Measurements from ENCODE around the gene LRRC4C.

LRRC4C gene

DNA sequence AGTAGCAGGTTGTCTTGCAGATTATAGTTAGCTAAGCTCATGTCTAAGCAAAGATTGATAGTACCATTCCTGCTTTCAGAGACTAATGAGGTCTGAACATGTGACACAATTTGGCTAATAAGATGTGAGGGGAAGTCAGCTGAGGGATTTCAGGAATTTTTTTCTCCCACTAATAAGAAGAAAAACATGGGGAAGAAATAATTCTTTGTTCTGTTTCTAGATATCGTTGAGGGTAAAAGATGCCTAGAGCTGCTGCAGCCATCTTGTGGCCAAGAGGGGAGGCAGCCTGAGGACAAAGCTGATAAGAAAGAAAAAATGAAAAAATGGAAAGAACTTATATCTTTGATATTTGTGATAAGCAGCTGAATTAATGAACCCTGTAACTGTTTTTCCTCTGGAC is 1334.4 kb downstream of the LRRC4C start:
- peak; percentile 25 for DNase-seq (ENCODE audit: low spot score)
- no peak overlapping the region for H3K27ac ChIP-seq
- TF ChIP-seq, protein P1, sequence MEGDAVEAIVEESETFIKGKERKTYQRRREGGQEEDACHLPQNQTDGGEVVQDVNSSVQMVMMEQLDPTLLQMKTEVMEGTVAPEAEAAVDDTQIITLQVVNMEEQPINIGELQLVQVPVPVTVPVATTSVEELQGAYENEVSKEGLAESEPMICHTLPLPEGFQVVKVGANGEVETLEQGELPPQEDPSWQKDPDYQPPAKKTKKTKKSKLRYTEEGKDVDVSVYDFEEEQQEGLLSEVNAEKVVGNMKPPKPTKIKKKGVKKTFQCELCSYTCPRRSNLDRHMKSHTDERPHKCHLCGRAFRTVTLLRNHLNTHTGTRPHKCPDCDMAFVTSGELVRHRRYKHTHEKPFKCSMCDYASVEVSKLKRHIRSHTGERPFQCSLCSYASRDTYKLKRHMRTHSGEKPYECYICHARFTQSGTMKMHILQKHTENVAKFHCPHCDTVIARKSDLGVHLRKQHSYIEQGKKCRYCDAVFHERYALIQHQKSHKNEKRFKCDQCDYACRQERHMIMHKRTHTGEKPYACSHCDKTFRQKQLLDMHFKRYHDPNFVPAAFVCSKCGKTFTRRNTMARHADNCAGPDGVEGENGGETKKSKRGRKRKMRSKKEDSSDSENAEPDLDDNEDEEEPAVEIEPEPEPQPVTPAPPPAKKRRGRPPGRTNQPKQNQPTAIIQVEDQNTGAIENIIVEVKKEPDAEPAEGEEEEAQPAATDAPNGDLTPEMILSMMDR (conservative IDR thresholded peaks at IDR 0.05; ENCODE audit: low read depth), result peak; percentile 24; the same call in 1 of the 2 replicates
- ChIA-PET POLR2A (ENCODE audit: low non-redundant PET) (interaction anchor here (0.6 kb wide), 1 partner anchor 161 kb away, joined by 4 read pairs; no protein-coding TSS in a partner anchor), CTCF (interaction anchor here (0.6 kb wide), 2 partner anchors 169 to 246 kb away, joined by 3 to 7 read pairs; no protein-coding TSS in a partner anchor)

DNA sequence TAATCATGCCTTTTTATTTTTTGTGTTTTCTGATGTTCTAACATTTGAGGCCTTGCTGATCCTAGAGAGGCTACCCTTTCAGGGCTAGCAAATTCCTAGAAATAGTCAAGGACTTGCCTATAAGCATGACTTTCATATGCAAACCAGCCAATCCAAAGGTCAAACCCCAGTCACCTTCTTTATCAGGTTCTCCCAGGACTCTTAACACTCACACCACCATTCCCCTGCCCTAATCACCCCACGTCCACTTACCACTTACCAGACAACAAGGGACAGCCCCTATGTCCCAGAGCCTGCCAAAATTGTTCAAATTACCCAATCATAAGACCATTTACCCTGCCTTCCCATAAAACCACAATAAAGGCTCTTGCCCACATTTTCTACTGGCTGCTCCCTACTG is 1339.8 kb downstream of the LRRC4C start:
- ChIA-PET POLR2A (ENCODE audit: low non-redundant PET) (no interaction called here), CTCF (interaction anchor here (0.6 to 0.7 kb wide), 2 partner anchors 26 to 257 kb away, joined by 3 read pairs; no protein-coding TSS in a partner anchor)
- DNase-seq (ENCODE audit: low spot score), result no peak
- H3K27ac ChIP-seq, result no peak overlapping the region
- TF ChIP-seq, protein P1 (conservative IDR thresholded peaks at IDR 0.05; ENCODE audit: low read depth), result no peak

- POLR2A ChIA-PET (ENCODE audit: low non-redundant PET), result no interaction called here
These were observed 1340.7 kb downstream of the LRRC4C start for GRCh38 chr11:40118780-40119179.

GRCh38 chr11:40118026-40118425 is 1341.4 kb downstream of the LRRC4C start:
- ChIA-PET CTCF (no interaction called here), POLR2A (ENCODE audit: low non-redundant PET) (no interaction called here)
- DNase-seq (ENCODE audit: low spot score), result no peak
- TF ChIP-seq, protein P1 (conservative IDR thresholded peaks at IDR 0.05; ENCODE audit: low read depth), result no peak
- H3K27ac ChIP-seq, result no peak overlapping the region

More at GRCh38 chr11:40118780-40119179, 1340.7 kb downstream of the LRRC4C start:
- no peak overlapping the region for H3K27ac ChIP-seq
- TF ChIP-seq, protein P1 (conservative IDR thresholded peaks at IDR 0.05; ENCODE audit: low read depth), result no peak
- DNase-seq (ENCODE audit: low spot score), result no peak
- CTCF ChIA-PET, result no interaction called here

DNA sequence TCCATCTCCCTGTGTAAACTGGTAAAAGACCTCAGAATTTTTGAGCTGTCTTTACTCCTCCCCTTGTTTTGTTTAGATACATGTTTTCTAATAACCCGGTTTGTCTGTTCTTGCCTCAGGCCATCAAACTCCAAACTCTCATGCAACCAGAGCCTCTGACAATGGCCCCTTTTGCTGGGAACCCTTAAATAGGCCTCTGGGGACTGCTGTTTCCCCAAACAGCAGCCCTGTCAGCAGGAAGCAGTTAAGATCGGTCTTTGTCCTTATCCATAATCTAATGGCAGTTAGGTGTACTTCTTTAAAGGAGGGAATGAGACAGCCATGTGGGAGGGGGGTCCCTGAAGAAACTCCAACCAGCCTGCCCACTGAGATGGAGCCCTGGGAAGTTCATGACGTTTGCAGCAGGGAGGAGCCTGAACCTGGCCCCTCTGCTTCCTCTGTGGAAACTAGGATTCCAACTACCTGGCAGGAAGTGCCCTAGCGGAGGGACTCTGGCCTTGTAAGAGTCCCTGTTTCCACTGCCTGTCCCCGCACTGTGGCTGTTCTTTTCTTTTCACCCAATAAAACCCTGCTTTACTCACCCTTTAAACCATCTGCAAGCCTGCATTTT is 1354.4 kb downstream of the LRRC4C start:
- POLR2A ChIA-PET (ENCODE audit: low non-redundant PET), result no interaction called here
- DNase-seq (ENCODE audit: low spot score), result no peak
- CTCF ChIA-PET, result no interaction called here
- no peak overlapping the region for H3K27ac ChIP-seq
- TF ChIP-seq, protein P1 (conservative IDR thresholded peaks at IDR 0.05; ENCODE audit: low read depth), result no peak

DNA sequence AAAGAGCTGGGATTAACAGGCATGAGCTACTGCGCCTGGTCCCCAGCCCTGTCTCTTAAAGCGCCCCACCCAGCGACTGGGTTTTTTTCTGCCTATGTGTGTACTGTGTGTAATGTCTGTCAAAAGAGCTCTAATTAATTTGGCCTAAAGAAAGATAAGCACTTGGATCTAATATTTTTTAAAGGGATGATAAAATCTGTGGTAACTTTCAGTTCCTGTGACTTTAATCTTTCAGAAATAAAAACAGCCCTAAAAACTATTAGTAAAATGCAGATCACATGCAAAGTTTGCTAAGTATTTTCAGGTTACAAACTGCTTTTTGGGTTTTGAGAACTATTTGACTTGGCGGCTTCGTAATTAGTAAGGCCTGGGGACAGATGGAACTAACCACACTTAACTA is 1358.7 kb downstream of the LRRC4C start:
- no peak for DNase-seq (ENCODE audit: low spot score)
- no peak overlapping the region for H3K27ac ChIP-seq
- TF ChIP-seq, protein P1 (conservative IDR thresholded peaks at IDR 0.05; ENCODE audit: low read depth), result no peak
- ChIA-PET CTCF (no interaction called here), POLR2A (ENCODE audit: low non-redundant PET) (no interaction called here)
